MM.1S (cell line): ENCODE measurements around the gene EVA1A.

Experiments used
- DNase-seq: peaks from one replicate; pipeline ENCODE4 v3.0.0-alpha.2; 2015
- H2AFZ ChIP-seq: fragments of 300-600 bp; sonication (generic); 2 replicates; pipeline ENCODE4 v1.6.0; 2016; ENCODE audit warnings: antibody characterized with exemption, low read length
- H3F3A ChIP-seq: fragments of 300-600 bp; sonication (generic); 2 replicates; pipeline ENCODE4 v1.6.1; 2016; ENCODE audit warnings: mild to moderate bottlenecking, antibody characterized with exemption, low read length, moderate library complexity, mixed read lengths; ENCODE audit not compliant: insufficient read depth
- H3K27ac ChIP-seq: fragments of 300-600 bp; sonication (generic); 2 replicates; pipeline ENCODE4 v1.5.1; 2016; ENCODE audit warnings: mild to moderate bottlenecking, low read length
- H3K27me3 ChIP-seq: fragments of 300-600 bp; sonication (generic); replicated peaks from 2 replicates; pipeline ENCODE4 v1.6.0; 2016; ENCODE audit warnings: low read length; ENCODE audit not compliant: insufficient read depth
- H3K36me3 ChIP-seq: fragments of 300-600 bp; sonication (generic); replicated peaks from 2 replicates; pipeline ENCODE4 v1.6.1; 2016; ENCODE audit warnings: mild to moderate bottlenecking, low read length, mixed read lengths; ENCODE audit not compliant: insufficient read depth
- H3K4me1 ChIP-seq: fragments of 300-600 bp; sonication (generic); 2 replicates; pipeline ENCODE4 v1.6.1; 2016; ENCODE audit warnings: low read length, mixed read lengths
- H3K4me2 ChIP-seq: fragments of 300-600 bp; sonication (generic); 2 replicates; pipeline ENCODE4 v1.6.0; 2016; ENCODE audit warnings: low read depth, low read length
- H3K4me3 ChIP-seq: fragments of 300-600 bp; sonication (generic); 2 replicates; pipeline ENCODE4 v1.5.1; 2016; ENCODE audit warnings: low read length, mixed read lengths
- H3K79me2 ChIP-seq: fragments of 300-600 bp; sonication (generic); 2 replicates; pipeline ENCODE4 v1.6.1; 2016; ENCODE audit warnings: mixed run types, low read length, mixed read lengths
- H3K9ac ChIP-seq: fragments of 300-600 bp; sonication (generic); 2 replicates; pipeline ENCODE4 v1.6.1; 2016; ENCODE audit warnings: low read length, mixed read lengths
- H3K9me2 ChIP-seq: fragments of 300-600 bp; sonication (generic); replicated peaks from 2 replicates; pipeline ENCODE4 v1.6.1; 2016; ENCODE audit warnings: mild to moderate bottlenecking, low read length, mixed read lengths; ENCODE audit not compliant: insufficient read depth
- H3K9me3 ChIP-seq: fragments of 300-600 bp; sonication (generic); replicated peaks from 2 replicates; pipeline ENCODE4 v1.6.1; 2016; ENCODE audit warnings: mild to moderate bottlenecking, low read length, mixed read lengths; ENCODE audit not compliant: insufficient read depth
- H4K20me1 ChIP-seq: fragments of 300-600 bp; sonication (generic); 2 replicates; pipeline ENCODE4 v1.6.1; 2016; ENCODE audit warnings: mild to moderate bottlenecking, low read length, moderate library complexity, mixed read lengths; ENCODE audit not compliant: insufficient read depth
- CTCF ChIP-seq: fragments of 300-600 bp; sonication (generic); IDR thresholded peaks from 2 replicates; pipeline ENCODE4 v1.5.1; 2016; ENCODE audit warnings: antibody characterized with exemption, low read length, mixed read lengths
- EZH2 ChIP-seq: fragments of 300-600 bp; sonication (generic); optimal IDR thresholded peaks from 2 replicates; pipeline ENCODE3; 2017; ENCODE audit warnings: low read depth, mild to moderate bottlenecking, antibody characterized with exemption, low read length, mixed read lengths
- EZH2phosphoT487 ChIP-seq: fragments of 300-600 bp; sonication (generic); IDR thresholded peaks from 2 replicates; pipeline ENCODE4 v1.6.1; 2018; ENCODE audit warnings: antibody characterized with exemption, low read length

Gene EVA1A

GRCh38 chr2:75579186-75579585, 18.4 kb upstream of the EVA1A start:
- Histone ChIP-seq H3K36me3 (no peaks in the 10 kb centered on the region), H3K27ac (no peak overlapping the region), H3K4me1 (no peaks in the 10 kb centered on the region), H3K27me3 (no peaks in the 10 kb centered on the region), H3K79me2 (no peaks in the 10 kb centered on the region), H4K20me1 (no peaks in the 10 kb centered on the region), H3K4me2 (no peak overlapping the region), H3K9me3 (no peaks in the 10 kb centered on the region), H3K9ac (no peak overlapping the region), H3K4me3 (no peak overlapping the region), H3F3A (no peaks in the 10 kb centered on the region), H2AFZ (no peak overlapping the region), H3K9me2 (no peaks in the 10 kb centered on the region)
- no peak for DNase-seq
- no peak for TF ChIP-seq EZH2
- no peak for TF ChIP-seq CTCF
- TF ChIP-seq EZH2phosphoT487: no peak

- Histone ChIP-seq H3K36me3 (no peaks in the 10 kb centered on the region), H3K4me1 (no peaks in the 10 kb centered on the region), H3K9me3 (no peaks in the 10 kb centered on the region), H3K4me2 (no peak overlapping the region), H2AFZ (no peak overlapping the region), H3K4me3 (no peak overlapping the region), H3K9ac (no peak overlapping the region), H3K27me3 (no peaks in the 10 kb centered on the region), H3K27ac (no peak overlapping the region), H3K79me2 (no peaks in the 10 kb centered on the region), H4K20me1 (no peaks in the 10 kb centered on the region), H3F3A (no peaks in the 10 kb centered on the region), H3K9me2 (no peaks in the 10 kb centered on the region)
- DNase-seq: no peak
- TF ChIP-seq EZH2: no peak
- no peak for TF ChIP-seq CTCF
- no peak for TF ChIP-seq EZH2phosphoT487
These were observed 16.5 kb upstream of the EVA1A start for GRCh38 chr2:75577280-75577679.

- Histone ChIP-seq H3K36me3 (no peaks in the 10 kb centered on the region), H3K4me2 (no peak overlapping the region), H3K9me2 (no peaks in the 10 kb centered on the region), H3K27ac (no peak overlapping the region), H3F3A (no peaks in the 10 kb centered on the region), H3K4me1 (no peaks in the 10 kb centered on the region), H4K20me1 (no peaks in the 10 kb centered on the region), H3K79me2 (no peaks in the 10 kb centered on the region), H2AFZ (no peak overlapping the region), H3K9me3 (no peaks in the 10 kb centered on the region), H3K27me3 (no peaks in the 10 kb centered on the region), H3K9ac (no peak overlapping the region), H3K4me3 (no peak overlapping the region)
- no peak for DNase-seq
- TF ChIP-seq EZH2phosphoT487: no peak
- TF ChIP-seq CTCF: no peak
- TF ChIP-seq EZH2: no peak
These were observed 13.4 kb upstream of the EVA1A start for GRCh38 chr2:75574106-75574505.
